CD4-positive, alpha-beta T cell treated with Interleukin-12 subunit alpha and Interleukin-12 subunit beta, for 1 hour (primary cell): ENCODE results near the gene ANTKMT.

Experiments used
- DNase-seq: peaks from one replicate; pipeline ENCODE4 v3.0.0-alpha.2; 2020

Gene ANTKMT

DNA sequence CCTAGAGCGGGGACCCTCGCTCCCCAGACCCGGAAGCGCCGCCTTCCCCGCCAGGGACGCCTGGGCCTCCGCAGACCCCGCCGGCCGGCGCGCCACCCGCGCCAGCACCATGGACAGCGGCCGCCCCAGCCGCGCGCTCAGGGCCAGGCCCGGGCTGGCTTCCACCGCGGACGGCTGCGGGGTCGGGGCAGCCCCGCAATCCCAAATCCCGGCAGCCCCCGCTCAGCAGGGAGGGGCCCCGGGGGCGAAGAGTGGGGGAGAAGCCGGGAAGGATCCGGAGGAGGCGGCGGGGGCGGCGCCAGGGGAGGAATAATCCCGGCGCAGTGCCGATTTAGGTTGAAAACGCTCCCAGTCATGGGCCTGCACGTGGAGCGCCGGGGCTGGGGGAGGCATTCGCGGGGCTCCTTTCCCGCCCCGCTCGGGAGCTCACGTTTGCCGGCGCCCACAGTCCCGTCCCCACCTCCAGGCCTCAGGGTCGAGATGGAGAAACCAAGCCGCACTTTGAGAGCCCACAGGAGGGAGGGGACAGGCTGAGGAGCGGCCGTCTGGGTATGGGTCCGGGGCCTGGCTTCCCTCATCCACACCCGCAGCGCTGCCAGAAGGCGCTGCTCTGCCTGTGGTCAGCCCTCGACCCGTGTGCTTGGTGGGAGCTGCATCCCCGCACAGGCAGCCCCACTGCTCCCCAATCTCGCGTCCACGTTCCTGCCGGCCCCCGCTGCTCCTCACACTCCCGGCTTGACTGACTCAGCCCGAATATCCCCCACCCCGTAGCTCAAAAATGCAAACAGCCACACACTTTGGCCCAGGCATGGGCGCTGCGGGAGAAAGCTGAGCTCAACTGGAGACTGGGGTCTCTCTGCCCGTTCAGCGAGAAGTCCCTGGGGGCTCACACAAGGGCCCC lies 20.0 kb upstream of the ANTKMT start:
- peak; percentile 61 for DNase-seq

DNA sequence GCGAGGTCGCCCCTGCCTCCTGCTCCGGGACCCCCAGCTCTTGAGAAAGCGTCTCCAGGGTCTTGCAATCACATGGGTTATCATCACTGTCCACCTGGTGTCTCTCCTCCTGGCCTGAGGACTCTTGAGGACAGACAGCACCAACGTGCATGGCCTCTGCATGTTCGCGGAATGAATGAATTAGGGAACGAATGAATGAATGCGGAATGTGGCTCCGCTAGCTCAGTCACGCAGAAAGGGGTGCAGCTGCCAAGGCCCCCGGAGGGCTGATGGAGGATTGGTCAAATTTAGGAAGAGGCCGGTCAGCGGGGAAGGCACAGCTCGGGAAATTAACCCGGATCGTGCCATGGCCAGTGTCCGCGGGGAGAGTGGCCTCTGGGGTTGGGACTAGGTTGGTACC lies 18.6 kb upstream of the ANTKMT start:
- no peak for DNase-seq

DNA sequence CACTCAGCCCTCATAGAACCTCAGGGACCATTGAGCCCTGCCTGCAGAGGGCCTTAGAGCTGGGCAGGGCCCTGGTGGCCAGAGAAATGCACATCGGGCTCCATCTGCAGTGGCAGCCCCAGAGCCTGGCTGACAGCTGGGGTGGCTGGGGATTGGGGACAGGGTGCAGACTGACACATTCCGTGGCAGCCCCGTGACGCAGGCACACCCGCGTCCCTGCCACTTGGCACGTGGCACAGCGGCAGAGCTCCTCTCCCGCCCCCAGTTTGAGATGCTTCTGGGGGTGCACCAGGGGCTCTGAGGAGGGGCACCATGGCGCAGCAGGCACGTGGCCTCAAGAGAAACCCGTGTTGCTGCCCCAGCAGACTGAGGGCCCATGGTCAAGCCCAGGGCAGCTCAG lies 17.5 kb upstream of the ANTKMT start:
- DNase-seq: no peak

DNA sequence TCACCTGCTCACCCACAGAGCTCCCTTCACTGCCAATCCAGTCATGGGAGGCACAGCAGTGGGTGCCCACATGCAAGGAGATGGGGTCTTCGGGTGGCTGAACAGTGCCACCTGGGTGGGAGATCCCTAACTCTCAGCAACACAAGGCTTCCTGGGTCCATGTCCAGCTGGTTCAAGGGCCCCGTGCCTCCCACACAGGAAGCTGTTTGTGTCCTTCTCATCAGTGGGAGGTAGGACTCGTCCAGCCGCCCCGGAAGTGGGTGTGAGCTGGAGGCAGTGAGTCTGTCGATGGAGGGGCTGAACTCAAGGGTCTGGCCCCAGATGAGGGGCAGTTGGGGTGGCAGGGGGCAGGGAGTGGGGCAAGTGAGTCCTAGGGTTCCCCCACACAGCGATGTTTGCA lies 16.9 kb upstream of the ANTKMT start:
- DNase-seq: no peak

DNA sequence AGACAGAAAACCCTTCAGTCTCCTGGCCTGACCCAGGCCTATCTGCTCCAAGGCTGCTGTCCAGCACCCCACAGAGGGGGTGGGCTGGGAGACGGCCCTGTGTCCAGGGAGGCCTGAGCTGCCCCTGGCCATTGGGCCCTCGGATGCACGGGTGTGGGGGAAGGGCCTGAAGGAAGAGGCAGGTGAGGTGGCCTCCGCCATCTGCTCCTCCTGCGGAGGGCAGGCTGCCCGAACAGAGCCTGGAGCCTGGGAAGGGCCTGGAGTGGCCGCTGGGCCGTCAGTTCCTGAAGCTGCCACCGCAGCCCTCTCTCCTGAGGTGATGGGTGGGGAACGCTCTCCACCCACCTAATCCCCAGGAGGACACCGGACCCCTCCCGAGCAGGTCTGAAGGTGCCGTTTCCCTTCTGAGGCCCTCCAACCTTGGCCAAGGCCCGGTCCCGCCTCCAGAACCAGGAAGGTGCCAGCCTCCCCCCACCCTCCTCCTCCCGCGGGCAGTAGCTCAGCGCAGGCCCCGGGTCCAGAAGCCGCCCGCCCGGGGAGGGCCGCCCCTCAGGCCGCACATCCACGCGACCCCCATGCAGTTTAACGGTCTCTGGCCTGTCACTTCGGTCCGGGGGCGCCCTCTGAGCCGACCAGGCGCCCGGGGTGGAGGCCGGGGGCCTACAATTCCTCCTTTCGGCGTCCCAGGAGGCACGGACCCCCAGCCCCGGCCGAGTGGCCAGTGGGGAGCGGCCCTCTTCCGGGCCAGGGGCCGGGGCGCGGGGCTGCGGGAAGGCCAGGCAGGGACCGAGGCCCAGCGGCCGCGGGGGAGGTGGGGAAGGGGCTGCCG lies 16.2 kb upstream of the ANTKMT start:
- no peak for DNase-seq

DNA sequence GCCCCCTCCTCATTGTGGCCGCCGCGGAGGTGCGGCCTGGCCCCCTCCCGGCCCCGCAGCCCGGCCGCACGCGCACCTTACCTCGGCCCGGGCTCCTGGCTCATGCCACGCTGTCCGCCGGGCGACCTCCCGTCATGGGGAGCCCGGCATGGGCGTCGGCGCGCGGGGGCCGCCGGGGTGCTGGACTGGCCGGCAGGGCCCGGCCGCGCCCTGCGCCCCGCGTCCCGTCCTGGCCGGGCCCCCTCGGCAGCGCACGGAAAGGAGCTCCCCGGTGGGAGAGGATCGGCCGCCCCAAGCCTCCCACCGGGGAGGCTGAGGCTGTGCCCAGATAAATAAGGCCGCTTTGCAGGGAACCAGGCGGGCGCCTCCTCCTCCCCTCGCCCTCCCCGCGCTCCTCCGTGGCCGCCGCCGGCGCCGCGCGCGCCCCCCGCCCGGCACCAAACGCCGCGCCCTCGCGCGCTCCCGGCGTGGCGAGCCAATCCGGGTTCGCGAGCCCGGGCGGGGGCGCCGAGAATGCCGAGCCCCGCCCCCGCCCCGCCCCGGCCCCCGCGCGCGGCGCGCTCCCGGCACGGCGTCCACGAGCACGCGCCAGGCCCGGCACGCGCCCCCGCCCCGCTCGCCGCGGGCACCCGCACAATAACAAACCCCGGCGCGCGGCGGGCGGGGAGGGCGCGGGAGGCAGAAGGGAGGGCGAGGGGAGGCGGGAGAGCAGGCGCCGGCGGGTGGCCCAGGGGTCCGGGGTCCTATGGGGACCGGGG lies 15.3 kb upstream of the ANTKMT start, which contains the start of gene FBXL16:
Gene FBXL16 (minus strand): TSS at position 371 of the 758 bp plus-strand sequence. CDS start 8,396 bp downstream, outside the sequence.
- no peak for DNase-seq

DNA sequence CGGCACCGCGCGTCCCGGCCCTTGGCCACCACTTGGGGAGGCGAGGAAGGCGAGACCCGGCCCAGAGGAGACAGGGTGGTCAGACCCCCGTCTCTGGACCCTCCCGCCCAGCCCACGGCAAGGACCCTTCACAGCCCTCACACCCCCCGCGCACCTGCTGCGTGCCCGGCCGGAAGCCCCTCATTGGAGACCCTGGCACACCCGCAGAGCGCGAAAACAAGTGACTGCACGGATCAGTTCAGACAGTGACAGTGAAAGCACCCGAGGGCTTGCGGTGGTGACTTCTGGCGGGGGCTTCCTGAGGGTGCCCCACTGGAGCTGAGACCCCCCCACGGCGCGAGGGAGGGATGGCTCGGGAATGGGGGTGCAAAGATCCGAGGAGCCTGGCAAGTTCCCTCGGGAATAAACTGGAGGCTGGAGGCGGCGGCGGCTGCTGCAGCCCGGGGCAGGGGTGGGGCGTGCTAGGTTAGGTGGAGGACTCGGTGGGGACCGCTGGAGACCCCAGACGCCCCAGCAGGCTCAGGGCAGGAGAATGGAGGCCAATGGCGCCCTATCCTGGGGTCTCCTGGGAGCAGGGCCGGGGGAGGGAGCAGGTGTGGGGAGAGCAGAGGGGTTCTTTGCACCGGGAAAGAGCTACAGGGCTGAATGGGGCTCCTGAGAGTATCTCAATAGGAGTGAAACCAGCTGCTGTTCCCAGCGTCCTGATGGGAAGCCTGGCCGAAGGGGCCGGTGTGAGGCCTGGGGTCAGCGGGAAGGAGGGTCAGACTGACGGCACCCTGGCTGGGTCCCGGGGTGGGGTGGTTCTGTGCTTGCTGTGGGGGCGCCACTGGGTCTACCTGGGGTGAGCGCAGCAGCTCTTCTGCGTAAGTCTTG lies 14.5 kb upstream of the ANTKMT start:
- no peak for DNase-seq

DNA sequence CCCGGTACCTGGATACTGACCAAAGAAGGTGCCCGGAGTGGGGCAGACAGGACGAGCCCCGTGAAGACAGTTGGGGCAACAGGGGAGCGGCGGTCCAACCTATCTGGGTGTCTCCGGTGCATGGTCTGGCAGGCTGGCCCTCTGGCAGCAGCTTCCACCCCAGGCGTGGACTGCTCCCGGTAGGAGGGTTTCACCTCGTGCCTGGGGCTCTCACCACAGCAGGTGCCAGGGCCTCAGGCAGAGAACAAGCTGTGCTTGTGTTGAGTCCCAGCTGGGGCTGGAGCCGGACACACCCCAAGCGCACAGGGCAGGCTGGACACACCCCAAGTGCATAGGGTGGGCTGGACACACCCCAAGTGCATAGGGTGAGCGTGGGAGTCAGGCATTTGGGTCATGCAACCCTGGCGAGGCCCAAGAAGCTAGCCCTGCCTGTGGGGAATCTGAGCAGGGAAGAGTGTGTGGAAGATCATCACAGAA lies 13.8 kb upstream of the ANTKMT start:
- no peak for DNase-seq

DNA sequence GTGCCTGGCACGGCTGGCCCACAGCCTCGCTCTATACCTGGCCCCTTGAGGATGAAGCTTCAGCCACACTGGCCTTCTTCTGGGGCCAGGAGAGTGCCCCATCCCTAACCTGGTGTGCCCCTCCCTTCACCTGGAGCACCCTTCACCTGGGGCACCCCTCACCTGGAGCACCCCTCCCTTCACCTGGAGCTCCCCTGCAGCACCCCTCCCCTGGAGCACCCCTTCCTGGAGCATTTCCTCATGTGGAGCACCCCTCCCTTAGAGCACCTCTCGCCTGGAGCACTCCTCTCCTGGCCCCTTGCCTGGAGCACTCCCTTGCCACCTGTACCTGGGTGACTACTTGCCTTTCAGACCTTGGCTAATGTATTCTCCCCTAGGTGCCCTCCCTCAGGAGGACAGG lies 12.9 kb upstream of the ANTKMT start:
- DNase-seq: no peak

DNA sequence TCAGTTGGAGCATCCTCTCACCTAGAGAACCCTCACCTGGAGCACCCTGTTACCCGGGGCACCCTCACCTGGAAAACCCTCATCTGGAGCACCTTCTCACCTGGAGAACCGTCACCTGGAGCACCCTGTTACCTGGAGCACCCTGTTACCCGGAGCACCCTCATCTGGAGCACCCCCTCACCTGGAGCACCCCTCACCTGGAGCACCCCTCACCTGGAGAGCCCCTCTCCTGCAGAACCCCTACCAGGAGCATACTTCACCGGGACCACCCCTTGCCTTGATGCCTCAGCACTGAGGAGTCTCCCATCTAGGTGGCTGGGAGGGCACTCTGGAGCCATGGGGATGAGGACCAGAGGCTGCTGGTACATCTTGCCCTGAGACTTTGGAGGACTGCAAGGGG lies 12.0 kb upstream of the ANTKMT start:
- DNase-seq: no peak

DNA sequence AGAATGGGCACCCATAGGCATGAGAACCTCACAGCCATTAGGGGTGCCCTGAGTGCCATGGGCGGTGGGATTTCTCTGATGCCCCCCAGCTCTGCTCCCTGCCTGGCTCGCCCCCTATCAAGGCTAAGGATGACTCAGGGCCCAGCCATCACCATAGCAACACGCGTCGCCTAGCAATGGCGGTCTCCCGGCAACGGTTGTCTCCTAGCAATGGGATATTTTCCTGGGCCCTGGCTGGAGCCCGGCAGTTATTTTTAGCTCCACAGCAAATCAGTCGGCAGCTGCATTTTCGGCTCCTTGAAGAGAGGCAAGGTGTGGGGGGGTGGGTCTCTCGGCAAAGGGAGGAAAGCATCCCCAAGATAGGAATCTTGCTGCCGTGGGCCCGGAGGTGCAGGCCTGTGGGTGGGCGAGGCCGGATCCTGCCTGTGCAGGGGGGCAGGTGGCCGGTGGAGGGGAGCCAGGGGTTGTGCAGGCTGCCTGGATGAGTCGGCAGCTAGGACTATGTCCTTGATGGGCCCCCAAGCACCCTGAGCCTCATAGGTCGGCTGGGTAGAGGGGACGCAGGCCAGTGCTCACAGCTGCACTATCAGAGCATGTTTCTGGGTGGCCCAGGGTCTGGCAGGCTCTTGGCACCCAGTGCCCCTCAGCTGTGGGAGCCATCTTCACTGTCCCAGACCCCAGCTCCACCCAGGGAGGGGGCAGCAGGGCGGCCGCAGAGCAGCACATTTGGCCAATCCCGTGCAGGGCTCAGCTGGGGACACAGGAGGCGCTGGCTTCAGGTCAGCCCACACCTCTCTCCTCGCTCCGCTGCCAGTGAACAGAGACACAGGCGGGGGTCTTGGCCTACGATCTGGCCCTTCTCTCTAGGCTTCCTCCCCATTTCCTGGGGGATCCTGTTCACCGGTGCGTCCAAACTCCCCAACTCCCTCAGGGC lies 11.1 kb upstream of the ANTKMT start:
- DNase-seq: no peak

DNA sequence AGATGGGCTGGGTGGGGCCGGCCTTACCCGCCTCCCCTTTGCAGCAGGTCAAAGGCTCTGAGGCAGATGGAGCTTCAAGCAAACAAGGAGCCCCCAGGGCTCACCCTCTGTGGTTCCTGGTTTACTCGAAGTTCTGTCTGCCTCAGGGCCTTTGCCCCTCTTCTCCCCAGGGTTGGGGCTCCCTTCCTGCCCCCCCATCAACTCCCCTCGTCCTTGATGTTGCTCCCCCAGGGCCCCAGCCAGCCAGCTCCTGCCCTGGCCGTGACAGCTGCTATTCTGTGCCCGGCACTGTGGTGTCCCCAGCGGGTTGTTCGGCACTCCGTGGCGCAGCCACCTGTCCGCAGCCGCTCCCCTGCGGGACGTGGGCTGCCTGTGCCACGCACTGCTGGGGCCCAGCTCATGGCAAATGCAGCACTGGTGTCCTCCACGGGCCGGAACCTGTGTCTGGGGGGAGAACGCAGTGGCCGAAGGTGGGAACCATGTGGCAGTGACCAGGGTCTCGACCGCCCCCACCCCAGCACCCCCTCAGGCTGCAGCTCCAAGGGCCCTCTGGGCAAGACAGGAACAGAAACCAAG lies 10.4 kb upstream of the ANTKMT start:
- DNase-seq: no peak

DNA sequence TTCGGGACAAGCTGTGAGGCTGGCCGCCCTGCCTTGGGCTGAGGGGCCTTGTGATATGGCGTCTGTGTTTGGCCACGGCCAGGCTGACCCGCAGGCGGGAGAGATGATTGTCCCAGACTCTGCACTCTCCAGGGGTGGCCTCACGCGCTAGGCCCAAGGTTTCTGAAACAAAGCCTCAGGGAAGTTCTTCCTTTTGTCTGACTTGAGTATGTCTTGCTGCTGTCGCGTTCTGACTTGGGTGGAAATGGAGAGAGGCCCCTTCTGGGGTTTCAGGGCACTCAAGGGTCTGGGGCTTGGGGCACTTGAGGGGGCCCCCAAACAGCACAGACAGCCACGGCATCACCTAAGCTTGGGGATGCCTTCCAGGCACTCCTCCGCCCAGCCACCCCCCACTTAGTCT lies 9.9 kb upstream of the ANTKMT start:
- DNase-seq: no peak

DNA sequence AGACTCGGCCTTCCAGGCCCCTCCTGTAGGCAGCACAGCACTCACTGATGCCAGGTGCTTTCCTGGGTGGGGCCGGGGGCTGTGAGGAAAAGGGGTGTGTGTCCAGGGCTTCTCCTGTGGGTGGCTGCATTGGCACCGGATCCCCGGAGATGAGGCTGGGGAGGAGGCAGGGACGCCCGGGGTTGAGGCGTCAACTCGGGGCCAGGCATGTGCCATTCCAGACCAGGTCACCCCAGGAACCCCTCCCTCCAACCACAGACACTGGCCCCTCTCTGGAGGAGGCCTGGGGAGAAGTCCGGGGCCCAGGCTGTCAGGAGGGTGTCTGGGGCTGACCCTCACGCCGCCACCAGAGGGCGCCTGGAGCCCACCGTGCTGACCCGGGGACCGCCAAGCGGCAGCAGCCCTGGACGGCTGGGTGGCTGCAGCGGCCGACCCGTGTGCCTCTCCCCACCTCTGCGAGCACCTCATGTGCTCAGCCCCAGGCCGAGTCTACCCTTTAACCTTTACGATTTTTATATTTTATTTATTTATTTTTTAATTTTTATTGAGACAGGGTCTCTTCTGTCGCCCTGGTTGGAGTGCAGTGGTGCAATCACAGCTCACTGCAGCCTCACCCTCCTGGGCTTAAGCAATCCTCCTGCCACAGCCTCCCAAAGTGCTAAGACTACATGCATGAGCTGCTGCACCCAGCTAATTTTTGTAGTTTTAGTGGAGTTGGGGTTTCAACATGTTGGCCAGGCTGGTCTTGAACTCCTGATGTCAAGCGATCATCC lies 9.2 kb upstream of the ANTKMT start:
- peak; percentile 82 for DNase-seq

DNA sequence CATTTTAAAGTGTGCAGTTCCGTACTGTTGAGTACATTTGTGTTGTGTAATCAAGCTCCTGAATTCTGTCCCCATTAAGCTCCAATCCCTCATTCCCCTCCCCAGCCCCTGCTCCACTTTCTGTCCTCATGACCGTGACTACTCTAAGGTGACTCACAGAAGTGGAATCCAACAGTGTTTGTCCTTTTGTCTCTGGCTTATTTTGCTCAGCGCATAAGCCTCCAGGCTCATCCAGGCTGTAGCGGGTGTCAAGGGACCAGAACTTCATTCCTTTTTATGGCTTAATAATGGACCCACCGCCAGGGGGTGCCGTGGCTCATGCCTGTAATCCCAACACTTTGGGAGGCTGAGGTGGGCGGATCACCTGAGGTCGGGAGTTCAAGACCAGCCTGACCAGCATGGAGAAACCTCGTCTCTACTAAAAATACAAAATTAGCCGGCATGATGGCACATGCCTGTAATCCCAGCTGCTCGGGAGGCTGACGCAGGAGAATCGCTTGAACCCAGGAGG lies 8.2 kb upstream of the ANTKMT start:
- DNase-seq: peak; percentile 55

DNA sequence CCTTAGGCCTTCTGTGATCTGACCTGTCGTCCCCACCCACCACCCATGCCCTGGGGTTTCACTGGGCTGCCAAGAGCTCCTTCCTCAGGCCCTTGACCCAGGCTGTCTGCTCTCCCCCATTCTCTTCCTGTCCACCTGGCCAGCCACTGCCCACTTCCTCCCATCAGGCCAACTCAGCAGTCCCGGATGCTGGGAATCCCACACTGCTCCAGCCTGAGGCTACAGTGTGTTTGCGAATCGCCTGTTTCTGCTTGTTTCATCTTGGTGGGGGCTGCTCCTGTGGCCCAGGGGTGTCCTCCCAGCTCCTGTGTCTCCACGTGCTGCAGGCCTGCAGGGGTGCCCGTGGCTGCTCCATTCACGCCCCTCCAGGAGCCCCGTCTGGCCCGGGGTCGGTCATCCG lies 6.9 kb upstream of the ANTKMT start:
- no peak for DNase-seq

DNA sequence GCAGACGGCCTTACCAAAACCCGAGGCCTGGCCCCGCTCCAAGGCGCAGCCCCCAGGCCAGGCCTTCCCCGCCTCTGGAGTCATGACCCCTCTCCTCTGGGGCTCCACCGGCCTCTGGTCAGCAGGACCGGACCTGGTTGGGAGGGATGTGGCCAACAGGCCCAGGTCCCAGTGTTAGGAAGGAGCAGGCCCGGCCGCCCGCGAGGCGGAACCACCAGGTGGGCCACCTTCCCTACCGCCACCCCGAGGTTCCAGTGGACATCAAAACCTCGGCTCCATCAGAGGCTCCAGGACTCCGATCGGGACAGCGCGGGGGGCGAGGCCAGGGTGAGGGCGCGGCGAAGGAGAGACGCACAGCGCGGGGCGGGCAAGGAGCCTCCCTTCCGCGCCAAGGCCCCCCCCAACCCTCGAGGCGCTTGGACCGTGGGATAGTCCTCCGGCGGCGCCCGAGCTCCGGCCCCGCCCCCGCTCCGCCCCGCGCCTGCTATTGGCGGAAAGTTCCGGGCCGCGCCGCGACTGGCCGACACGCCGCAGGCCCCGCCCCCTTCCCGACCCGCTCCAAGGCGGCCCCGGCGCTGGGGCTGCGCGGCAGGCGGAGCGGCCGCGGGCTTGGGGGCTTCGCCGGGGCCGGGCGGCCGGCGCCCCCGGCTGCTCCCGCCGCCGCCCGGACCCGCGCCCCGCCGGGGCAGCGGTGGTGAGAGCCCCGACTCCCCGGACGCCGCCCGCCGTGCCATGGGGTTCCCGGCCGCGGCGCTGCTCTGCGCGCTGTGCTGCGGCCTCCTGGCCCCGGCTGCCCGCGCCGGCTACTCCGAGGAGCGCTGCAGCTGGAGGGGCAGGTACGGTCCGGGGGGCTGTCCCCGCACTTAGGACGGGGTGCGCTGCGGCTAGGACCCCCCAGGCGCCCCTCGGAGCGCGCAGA lies 6.1 kb upstream of the ANTKMT start, which contains the start of gene METRN:
Gene METRN (plus strand): TSS at position 561 of the 919 bp plus-strand sequence. CDS start 172 bp downstream, at position 733.
- peak; percentile 91 for DNase-seq
